GM12873 (cell line): Measurements from ENCODE around the gene PKNOX2.

Source experiments
- TF ChIP-seq, protein P1 (sequence below): IDR thresholded peaks from 2 replicates; pipeline ENCODE4 v1.5.1; 2012; ENCODE audit warnings: low read depth, mild to moderate bottlenecking, moderate library complexity, low read length, control low read depth; ENCODE audit not compliant: insufficient read depth; ENCODE audit errors: missing control alignments

PKNOX2 gene

DNA sequence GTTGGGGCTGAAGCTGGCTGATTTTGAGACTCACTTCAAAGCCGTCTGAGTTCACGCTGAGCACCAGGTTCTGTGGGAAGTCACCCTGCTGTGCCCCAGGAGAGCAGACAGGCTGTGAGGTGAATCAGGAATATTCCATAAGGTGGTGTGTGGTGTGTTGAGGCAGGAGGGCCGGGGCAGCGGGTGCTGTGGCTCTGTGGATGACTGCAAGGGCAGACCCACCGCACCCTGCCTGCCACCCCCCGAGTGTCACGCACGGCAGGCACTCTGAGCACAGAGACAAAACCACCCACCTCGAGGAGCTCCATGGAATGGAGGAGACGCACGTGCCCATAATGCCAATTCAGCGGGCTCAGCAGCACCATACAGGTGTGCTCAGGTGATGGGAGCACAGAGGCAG, 147.8 kb downstream of the PKNOX2 start:
- TF ChIP-seq, protein P1, sequence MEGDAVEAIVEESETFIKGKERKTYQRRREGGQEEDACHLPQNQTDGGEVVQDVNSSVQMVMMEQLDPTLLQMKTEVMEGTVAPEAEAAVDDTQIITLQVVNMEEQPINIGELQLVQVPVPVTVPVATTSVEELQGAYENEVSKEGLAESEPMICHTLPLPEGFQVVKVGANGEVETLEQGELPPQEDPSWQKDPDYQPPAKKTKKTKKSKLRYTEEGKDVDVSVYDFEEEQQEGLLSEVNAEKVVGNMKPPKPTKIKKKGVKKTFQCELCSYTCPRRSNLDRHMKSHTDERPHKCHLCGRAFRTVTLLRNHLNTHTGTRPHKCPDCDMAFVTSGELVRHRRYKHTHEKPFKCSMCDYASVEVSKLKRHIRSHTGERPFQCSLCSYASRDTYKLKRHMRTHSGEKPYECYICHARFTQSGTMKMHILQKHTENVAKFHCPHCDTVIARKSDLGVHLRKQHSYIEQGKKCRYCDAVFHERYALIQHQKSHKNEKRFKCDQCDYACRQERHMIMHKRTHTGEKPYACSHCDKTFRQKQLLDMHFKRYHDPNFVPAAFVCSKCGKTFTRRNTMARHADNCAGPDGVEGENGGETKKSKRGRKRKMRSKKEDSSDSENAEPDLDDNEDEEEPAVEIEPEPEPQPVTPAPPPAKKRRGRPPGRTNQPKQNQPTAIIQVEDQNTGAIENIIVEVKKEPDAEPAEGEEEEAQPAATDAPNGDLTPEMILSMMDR = no peak

- TF ChIP-seq, protein P1 = no peak
Observed at GRCh38 chr11:125312812-125313211, 148.3 kb downstream of the PKNOX2 start.

DNA sequence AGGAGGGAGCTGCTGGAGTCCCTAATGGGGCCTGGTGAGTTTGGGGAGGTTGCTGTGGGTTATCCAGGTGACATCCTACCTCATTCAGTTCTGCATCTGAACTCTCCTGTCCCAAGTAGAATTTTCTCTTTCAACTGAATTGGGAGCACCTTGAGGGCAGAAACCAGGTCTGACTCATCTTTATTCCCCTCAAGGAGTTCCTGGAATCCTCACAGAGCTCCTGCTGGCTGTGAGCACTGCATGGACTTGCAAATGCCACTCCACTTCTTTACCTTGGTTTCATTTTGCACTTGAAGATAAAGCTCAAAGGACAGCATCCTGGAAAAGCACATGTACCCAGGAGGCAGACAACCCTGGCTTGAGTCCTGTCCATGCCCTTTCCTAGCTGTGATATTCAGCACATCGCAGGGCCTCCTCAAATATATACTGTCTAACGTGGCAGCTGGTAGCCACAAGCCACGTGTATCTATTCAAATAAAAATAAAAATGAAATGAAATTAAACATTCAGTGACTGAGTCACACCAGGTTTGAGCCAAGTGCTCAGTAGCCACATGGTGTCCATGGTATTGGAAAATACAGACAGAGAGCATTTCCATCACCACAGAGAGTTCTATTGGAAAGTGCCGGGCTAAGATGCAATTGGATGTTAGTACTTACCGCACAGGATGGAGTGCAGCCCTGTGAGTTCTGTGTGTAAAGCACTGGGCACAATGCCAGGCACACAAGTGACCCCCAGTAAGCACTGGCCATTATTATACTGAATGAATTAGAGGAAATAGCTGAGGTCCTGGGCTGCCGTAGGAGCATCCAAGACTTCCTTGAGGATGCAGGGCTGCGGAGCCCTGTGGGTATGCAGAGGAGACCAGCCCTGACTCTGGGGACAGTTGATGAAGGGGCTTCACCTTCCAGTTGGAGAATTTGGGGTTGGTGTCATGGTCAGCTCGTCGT, 149.0 kb downstream of the PKNOX2 start:
- TF ChIP-seq, protein P1 = no peak

- TF ChIP-seq, protein P1 = no peak
Observed at GRCh38 chr11:125314276-125315078, 149.9 kb downstream of the PKNOX2 start.

DNA sequence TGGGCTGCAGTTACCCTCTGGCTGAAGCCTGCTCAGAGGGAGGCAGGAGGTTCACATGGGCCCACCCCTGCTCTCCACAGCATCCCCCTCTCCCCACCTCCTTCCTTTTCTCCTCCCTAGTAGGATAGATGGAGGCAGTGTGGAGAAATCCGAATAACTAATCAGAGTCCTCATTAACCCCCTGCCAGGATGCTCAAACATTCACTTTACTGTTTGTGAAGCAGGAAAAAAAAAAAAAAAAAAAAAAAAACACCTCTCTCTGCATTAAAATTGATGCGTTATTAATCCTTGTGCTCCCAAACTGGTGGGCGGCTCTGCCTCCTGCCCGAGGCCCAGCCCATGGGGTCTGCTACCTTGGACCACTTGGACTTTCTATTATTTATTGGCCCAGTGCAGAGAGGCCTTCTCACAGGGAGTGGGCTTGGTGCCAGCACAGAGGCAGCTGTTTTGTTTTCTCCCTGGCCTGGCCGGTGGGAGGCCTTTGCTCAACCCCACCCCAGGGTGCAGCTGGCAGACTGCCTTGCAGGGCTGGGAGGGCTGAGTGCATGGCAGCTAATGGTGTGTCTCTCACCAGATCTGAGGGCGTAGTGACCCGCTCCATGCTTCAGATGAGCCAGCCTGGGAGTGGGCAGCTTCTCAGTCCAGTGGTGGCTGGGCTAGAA, 150.7 kb downstream of the PKNOX2 start:
- TF ChIP-seq, protein P1 = no peak

DNA sequence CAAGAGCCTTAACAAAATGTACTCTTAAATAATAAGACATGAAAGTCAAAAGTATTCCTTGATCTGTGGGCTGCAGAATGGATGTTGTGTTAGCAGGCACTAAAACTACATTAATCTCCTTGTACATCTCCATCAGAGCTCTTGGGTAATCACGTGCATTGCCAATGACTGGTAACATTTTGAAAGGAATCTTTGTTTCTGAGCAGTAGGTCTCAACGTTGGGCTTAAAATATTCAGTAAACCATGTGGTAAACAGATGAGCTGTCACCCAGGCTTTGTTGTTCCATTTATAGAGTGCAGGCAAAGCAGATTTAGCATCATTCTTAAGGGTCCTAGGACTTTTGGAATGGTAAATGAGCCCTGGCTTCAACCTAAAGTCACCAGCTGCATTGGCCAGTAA, 152.9 kb downstream of the PKNOX2 start:
- TF ChIP-seq, protein P1 = no peak
